GM19351 (cell line): ENCODE measurements around the gene CDC42EP2.

Source experiments
- ATAC-seq: cut with Tn5 transposase; IDR thresholded peaks from one replicate; pipeline ENCODE4 v1.9.1; 2021; ENCODE audit warnings: mild to moderate bottlenecking, moderate library complexity; ENCODE audit not compliant: unreplicated experiment

Gene CDC42EP2

GRCh38 chr11:65355013-65355775 lies 40.5 kb downstream of the CDC42EP2 start:
- ATAC-seq: peak; percentile 19

- ATAC-seq: no peak
These were observed 41.2 kb downstream of the CDC42EP2 start for GRCh38 chr11:65355776-65356393.

DNA sequence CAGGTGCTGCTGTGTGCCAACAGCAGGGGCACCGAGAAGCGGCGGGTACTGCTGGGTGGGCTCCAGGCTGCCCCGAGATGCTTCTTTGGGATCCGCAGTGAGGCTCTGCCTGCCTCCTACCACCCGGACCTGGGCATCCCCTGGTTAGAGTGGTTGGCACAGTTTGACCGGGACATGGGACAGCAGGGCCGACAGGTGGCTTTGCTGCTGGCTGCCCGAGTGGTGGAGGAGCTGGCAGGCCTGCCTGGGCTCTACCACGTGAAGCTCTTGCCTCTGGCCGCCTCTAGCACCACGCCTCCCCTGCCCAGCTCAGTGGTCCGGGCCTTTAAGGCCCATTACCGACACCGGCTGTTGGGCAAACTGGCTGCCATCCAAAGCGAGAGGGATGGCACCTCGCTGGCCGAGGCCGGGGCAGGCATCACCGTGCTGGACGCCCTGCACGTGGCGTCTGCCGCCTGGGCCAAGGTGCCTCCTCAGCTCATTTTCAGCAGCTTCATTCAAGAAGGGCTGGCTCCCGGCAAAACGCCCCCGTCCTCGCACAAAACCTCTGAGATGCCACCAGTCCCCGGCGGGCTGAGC lies 41.8 kb downstream of the CDC42EP2 start:
- no peak for ATAC-seq

- ATAC-seq: no peak
These were observed 43.2 kb downstream of the CDC42EP2 start for GRCh38 chr11:65357856-65358356.

GRCh38 chr11:65362320-65362931 lies 47.8 kb downstream of the CDC42EP2 start:
- ATAC-seq: peak; percentile 43

DNA sequence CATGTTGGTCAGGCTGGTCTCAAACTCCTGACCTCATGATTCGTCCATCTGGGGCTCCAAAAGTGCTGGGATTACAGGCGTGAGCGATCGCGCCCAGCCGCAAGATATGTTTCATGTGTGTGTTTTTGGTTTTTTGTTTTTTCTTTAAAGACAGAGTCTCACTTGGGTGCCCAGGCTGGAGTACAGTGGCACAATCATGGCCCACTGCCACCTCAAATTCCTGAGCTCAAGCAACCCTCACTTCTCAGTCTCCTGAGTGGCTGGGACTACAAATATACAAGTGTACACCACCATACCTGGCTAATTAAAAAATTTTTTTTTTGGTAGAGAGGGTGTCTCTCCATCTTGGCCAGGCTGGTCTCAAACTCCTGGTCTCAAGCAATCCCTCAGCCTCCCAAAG lies 48.3 kb downstream of the CDC42EP2 start:
- no peak for ATAC-seq

- ATAC-seq: no peak
These were observed 49.1 kb downstream of the CDC42EP2 start for GRCh38 chr11:65363770-65364169.

- ATAC-seq: no peak
These were observed 51.7 kb downstream of the CDC42EP2 start for GRCh38 chr11:65366340-65366773.

DNA sequence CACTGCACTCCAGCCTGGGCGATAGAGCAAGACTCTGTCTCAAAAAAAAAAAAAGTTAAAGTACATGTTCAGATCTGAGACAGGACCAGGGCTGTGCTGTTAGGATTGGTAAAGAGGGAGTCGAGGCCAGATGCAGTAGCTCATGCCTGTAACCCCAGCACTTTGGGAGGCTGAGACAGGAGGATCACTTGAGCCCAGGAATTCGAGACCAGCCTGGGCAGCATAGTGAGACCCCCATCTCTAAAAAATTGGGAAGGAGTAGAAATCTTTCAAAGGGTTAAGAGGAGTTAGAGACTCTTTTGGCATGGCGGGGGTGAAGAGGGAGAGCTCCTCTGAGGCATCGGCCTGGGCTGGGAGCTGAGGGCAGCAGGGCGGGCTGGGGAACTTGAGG lies 56.0 kb downstream of the CDC42EP2 start:
- ATAC-seq: no peak
